GM12878 (cell line): ENCODE measurements around the gene KLHL1. TPM values are rescaled to one million over a fixed set of nuclear protein-coding genes. Genes with fewer than 3 reads are reported as not detected.

Experiments
- ASH2L ChIP-seq: fragments of 300-600, 200-600 bp; sonication (generic); IDR thresholded peaks from 2 replicates; pipeline ENCODE4 v1.6.1; 2017; ENCODE audit warnings: low read depth, mild to moderate bottlenecking, borderline replicate concordance
- CHD1 ChIP-seq: IDR thresholded peaks from 2 replicates; pipeline ENCODE4 v1.6.1; 2012; ENCODE audit warnings: low read depth, low read length, improper control_type of control experiment
- EP300 ChIP-seq, 2 experiments: fragments of 150-350 bp in 1 of 2; IDR thresholded peaks; 2 replicates each; pipeline ENCODE4 v1.6.1; 2011 to 2012; ENCODE audit warnings: low read depth in 2 of 2, low read length in 2 of 2, borderline replicate concordance in 1 of 2, improper control_type of control experiment in 1 of 2, inconsistent platforms in 1 of 2; ENCODE audit not compliant: control insufficient read depth in 1 of 2
- RUNX3 ChIP-seq: IDR thresholded peaks from 2 replicates; pipeline ENCODE4 v1.6.1; 2012; ENCODE audit warnings: low read length, inconsistent platforms
- TCF7 ChIP-seq: IDR thresholded peaks from 2 replicates; pipeline ENCODE4 v1.6.1; 2014; ENCODE audit warnings: antibody characterized with exemption, borderline replicate concordance
- ZNF217 ChIP-seq: fragments of 450-650 bp; IDR thresholded peaks from 2 replicates; pipeline ENCODE4 v1.6.1; 2017; ENCODE audit warnings: antibody characterized with exemption, mild to moderate bottlenecking
- polyA plus RNA-seq, 11 experiments: library from polyadenylated mRNA; depleted of rRNA in 4 of 11; unstranded in 6 of 11; stranded (reverse) in 5 of 11; fragments of >200 nt; fragmentation: Nextera tagmentation in 4 of 11; fragmentation: Illumina TruSeq in 1 of 11; extraction: Ambion mirVana in 4 of 11; extraction: Trizol in 1 of 11; gene quantifications; 1 replicate in 1 of 11; 2 replicates in 10 of 11; pipeline versions ENCODE4 v1.2.1 to v1.2.3, GENCODE V29; 2011 to 2016; ENCODE audit warnings: inconsistent platforms in 2 of 11, missing spikeins in 2 of 11, low read depth in 1 of 11
- total RNA-seq, 4 experiments: library from RNA; depleted of rRNA in 3 of 4; stranded (reverse); fragments of >200 nt in 3 of 4; fragmentation: Illumina TruSeq in 1 of 4; extraction: Trizol in 1 of 4; gene quantifications; 2 replicates each; pipeline versions ENCODE4 v1.2.1 to v1.2.3, GENCODE V29; 2013 to 2021
- TF ChIP-seq, protein P1 (sequence below): IDR thresholded peaks from 2 replicates; pipeline ENCODE4 v1.6.1; 2012; ENCODE audit warnings: low read depth, low read length, improper control_type of control experiment
- TF ChIP-seq, protein P2 (sequence below): IDR thresholded peaks from 2 replicates; pipeline ENCODE4 v1.6.1; 2012; ENCODE audit warnings: improper control_type of control experiment, low read depth, low read length; ENCODE audit not compliant: insufficient replicate concordance
- TF ChIP-seq, protein P3 (sequence below): fragments of 450-650 bp; IDR thresholded peaks from 2 replicates; pipeline ENCODE4 v1.6.1; 2018; ENCODE audit warnings: borderline replicate concordance, mild to moderate bottlenecking; ENCODE audit not compliant: partially characterized antibody

Gene KLHL1
- total and polyA plus RNA-seq, 10 of the 15 experiments (the other 5 are each of a cell fraction or from before 2014, with no cell fraction given): 0.02 to 0.13 (median 0.05) TPM; not detected in 2

- TF ChIP-seq, protein P1, sequence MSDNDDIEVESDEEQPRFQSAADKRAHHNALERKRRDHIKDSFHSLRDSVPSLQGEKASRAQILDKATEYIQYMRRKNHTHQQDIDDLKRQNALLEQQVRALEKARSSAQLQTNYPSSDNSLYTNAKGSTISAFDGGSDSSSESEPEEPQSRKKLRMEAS: no peak
- TF ChIP-seq ASH2L (no peak), EP300 (IDR thresholded peaks at IDR 0.05; ENCODE audit: borderline replicate concordance in 1 of 2, control insufficient read depth in 1 of 2, low read depth in 2 of 2, low read length in 2 of 2) (no peak), RUNX3 (no peak), ZNF217 (no peak), TCF7 (no peak), CHD1 (no peak)
- TF ChIP-seq, protein P2, sequence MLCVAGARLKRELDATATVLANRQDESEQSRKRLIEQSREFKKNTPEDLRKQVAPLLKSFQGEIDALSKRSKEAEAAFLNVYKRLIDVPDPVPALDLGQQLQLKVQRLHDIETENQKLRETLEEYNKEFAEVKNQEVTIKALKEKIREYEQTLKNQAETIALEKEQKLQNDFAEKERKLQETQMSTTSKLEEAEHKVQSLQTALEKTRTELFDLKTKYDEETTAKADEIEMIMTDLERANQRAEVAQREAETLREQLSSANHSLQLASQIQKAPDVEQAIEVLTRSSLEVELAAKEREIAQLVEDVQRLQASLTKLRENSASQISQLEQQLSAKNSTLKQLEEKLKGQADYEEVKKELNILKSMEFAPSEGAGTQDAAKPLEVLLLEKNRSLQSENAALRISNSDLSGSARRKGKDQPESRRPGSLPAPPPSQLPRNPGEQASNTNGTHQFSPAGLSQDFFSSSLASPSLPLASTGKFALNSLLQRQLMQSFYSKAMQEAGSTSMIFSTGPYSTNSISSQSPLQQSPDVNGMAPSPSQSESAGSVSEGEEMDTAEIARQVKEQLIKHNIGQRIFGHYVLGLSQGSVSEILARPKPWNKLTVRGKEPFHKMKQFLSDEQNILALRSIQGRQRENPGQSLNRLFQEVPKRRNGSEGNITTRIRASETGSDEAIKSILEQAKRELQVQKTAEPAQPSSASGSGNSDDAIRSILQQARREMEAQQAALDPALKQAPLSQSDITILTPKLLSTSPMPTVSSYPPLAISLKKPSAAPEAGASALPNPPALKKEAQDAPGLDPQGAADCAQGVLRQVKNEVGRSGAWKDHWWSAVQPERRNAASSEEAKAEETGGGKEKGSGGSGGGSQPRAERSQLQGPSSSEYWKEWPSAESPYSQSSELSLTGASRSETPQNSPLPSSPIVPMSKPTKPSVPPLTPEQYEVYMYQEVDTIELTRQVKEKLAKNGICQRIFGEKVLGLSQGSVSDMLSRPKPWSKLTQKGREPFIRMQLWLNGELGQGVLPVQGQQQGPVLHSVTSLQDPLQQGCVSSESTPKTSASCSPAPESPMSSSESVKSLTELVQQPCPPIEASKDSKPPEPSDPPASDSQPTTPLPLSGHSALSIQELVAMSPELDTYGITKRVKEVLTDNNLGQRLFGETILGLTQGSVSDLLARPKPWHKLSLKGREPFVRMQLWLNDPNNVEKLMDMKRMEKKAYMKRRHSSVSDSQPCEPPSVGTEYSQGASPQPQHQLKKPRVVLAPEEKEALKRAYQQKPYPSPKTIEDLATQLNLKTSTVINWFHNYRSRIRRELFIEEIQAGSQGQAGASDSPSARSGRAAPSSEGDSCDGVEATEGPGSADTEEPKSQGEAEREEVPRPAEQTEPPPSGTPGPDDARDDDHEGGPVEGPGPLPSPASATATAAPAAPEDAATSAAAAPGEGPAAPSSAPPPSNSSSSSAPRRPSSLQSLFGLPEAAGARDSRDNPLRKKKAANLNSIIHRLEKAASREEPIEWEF: no peak
- TF ChIP-seq, protein P3, sequence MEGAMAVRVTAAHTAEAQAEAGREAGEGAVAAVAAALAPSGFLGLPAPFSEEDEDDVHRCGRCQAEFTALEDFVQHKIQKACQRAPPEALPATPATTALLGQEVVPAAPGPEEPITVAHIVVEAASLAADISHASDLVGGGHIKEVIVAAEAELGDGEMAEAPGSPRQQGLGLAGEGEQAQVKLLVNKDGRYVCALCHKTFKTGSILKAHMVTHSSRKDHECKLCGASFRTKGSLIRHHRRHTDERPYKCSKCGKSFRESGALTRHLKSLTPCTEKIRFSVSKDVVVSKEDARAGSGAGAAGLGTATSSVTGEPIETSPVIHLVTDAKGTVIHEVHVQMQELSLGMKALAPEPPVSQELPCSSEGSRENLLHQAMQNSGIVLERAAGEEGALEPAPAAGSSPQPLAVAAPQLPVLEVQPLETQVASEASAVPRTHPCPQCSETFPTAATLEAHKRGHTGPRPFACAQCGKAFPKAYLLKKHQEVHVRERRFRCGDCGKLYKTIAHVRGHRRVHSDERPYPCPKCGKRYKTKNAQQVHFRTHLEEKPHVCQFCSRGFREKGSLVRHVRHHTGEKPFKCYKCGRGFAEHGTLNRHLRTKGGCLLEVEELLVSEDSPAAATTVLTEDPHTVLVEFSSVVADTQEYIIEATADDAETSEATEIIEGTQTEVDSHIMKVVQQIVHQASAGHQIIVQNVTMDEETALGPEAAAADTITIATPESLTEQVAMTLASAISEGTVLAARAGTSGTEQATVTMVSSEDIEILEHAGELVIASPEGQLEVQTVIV: no peak
Measured at GRCh38 chr13:70088926-70089325, 19.3 kb downstream of the KLHL1 start (continued).
